GM23338 (cell line): ENCODE measurements around the gene SLCO4A1. TPM values are rescaled to one million over a fixed set of nuclear protein-coding genes. Genes with fewer than 3 reads are reported as not detected.

Source experiments
- ATAC-seq: fragments of 200-7000 bp; cut with Tn5 transposase; 3 replicates; pipeline ENCODE4 v1.9.1; 2020
- DNase-seq: peaks from one replicate; pipeline ENCODE4 v3.0.0-alpha.2; 2015; ENCODE audit warnings: low spot score
- H2AFZ ChIP-seq: fragments of 200-600 bp; sonication (generic); 2 replicates; pipeline ENCODE4 v1.8.0; 2016; ENCODE audit warnings: antibody characterized with exemption, mild to moderate bottlenecking, moderate library complexity
- H3F3A ChIP-seq: fragments of 200-600 bp; sonication (generic); replicated peaks from 2 replicates; pipeline ENCODE4 v1.8.0; 2017; ENCODE audit warnings: antibody characterized with exemption, mixed run types, low read depth
- H3K27ac ChIP-seq: fragments of 200-600 bp; sonication (generic); 2 replicates; pipeline ENCODE4 v1.6.1; 2016; ENCODE audit warnings: low read depth
- H3K27me3 ChIP-seq: fragments of 200-600 bp; sonication (generic); 2 replicates; pipeline ENCODE4 v1.8.0; 2016; ENCODE audit warnings: mild to moderate bottlenecking, mixed run types, moderate library complexity; ENCODE audit not compliant: insufficient read depth
- H3K36me3 ChIP-seq: fragments of 200-600 bp; sonication (generic); 2 replicates; pipeline ENCODE4 v1.8.0; 2016; ENCODE audit warnings: mild to moderate bottlenecking; ENCODE audit not compliant: insufficient read depth
- H3K4me1 ChIP-seq: fragments of 200-600 bp; sonication (generic); 2 replicates; pipeline ENCODE4 v1.8.0; 2016; ENCODE audit warnings: mild to moderate bottlenecking, moderate library complexity; ENCODE audit not compliant: insufficient read depth
- H3K4me2 ChIP-seq: fragments of 200-600 bp; sonication (generic); 2 replicates; pipeline ENCODE4 v1.7.1; 2017; ENCODE audit warnings: mixed run types
- H3K4me3 ChIP-seq: fragments of 200-600 bp; sonication (generic); 2 replicates; pipeline ENCODE4 v1.6.1; 2016; ENCODE audit warnings: mixed run types
- H3K79me2 ChIP-seq: fragments of 200-600 bp; sonication (generic); replicated peaks from 2 replicates; pipeline ENCODE4 v1.8.0; 2017; ENCODE audit warnings: mild to moderate bottlenecking; ENCODE audit not compliant: insufficient read depth
- H3K9me2 ChIP-seq: fragments of 200-600 bp; sonication (generic); 2 replicates; pipeline ENCODE4 v1.8.0; 2017; ENCODE audit not compliant: insufficient read depth
- H4K20me1 ChIP-seq: fragments of 200-600 bp; sonication (generic); replicated peaks from 2 replicates; pipeline ENCODE4 v1.8.0; 2017; ENCODE audit warnings: mild to moderate bottlenecking; ENCODE audit not compliant: insufficient read depth
- H3K27ac Mint-ChIP-seq: 2 replicates; pipeline ENCODE4 v1.8.0; 2020; ENCODE audit warnings: inconsistent platforms, mild to moderate bottlenecking, moderate library complexity, mixed read lengths
- H3K27me3 Mint-ChIP-seq: 3 replicates; pipeline ENCODE4 v1.8.0; 2022; ENCODE audit warnings: low read depth, mild to moderate bottlenecking, moderate library complexity, mixed read lengths, inconsistent platforms; ENCODE audit not compliant: insufficient read depth, poor library complexity
- H3K36me3 Mint-ChIP-seq: 3 replicates; pipeline ENCODE4 v1.8.0; 2021; ENCODE audit warnings: low read depth, mild to moderate bottlenecking, inconsistent platforms, moderate library complexity, mixed read lengths
- H3K4me1 Mint-ChIP-seq: 3 replicates; pipeline ENCODE4 v1.8.0; 2020; ENCODE audit warnings: mild to moderate bottlenecking, inconsistent platforms, mixed read lengths
- H3K4me3 Mint-ChIP-seq: 3 replicates; pipeline ENCODE4 v1.8.0; 2021; ENCODE audit warnings: moderate library complexity, mild to moderate bottlenecking, inconsistent platforms, mixed read lengths
- H3K9me3 Mint-ChIP-seq: 3 replicates; pipeline ENCODE4 v1.8.0; 2020; ENCODE audit warnings: moderate library complexity, mild to moderate bottlenecking, inconsistent platforms, mixed read lengths
- CREB1 ChIP-seq: fragments of 250-450 bp; sonication (Bioruptor Pico); IDR thresholded peaks from 2 replicates; pipeline ENCODE4 v1.5.0; 2020; ENCODE audit warnings: low read depth, mild to moderate bottlenecking, moderate library complexity
- CTCF ChIP-seq, 2 experiments: fragments of 200-600 bp in 1 of 2; sonication (generic) in 1 of 2; conservative IDR thresholded peaks; 2 replicates each; pipeline versions ENCODE4 v1.5.1 to v1.6.1; 2016 to 2017; ENCODE audit warnings: antibody characterized with exemption in 2 of 2, low read depth in 2 of 2, mild to moderate bottlenecking in 2 of 2, moderate library complexity in 1 of 2
- ETS1 ChIP-seq: IDR thresholded peaks from 2 replicates; pipeline ENCODE4 v1.6.1; 2016; ENCODE audit warnings: antibody characterized with exemption
- EZH2 ChIP-seq: fragments of 200-600 bp; sonication (generic); IDR thresholded peaks from one replicate; pipeline ENCODE4 v1.8.0; 2017; ENCODE audit warnings: antibody characterized with exemption, mild to moderate bottlenecking, low read depth; ENCODE audit not compliant: unreplicated experiment
- EZH2phosphoT487 ChIP-seq: fragments of 200-600 bp; sonication (generic); IDR thresholded peaks from one replicate; pipeline ENCODE4 v1.8.1; 2018; ENCODE audit warnings: antibody characterized with exemption; ENCODE audit not compliant: unreplicated experiment
- JUNB ChIP-seq: IDR thresholded peaks from one replicate; pipeline ENCODE4 v1.6.1; 2016; ENCODE audit warnings: antibody characterized with exemption; ENCODE audit not compliant: unreplicated experiment
- NANOG ChIP-seq: IDR thresholded peaks from 2 replicates; pipeline ENCODE4 v1.6.1; 2016; ENCODE audit warnings: antibody characterized with exemption, borderline replicate concordance
- POLR2AphosphoS5 ChIP-seq: IDR thresholded peaks from 2 replicates; pipeline ENCODE4 v1.6.1; 2016; ENCODE audit warnings: antibody characterized with exemption, low read depth
- REST ChIP-seq: IDR thresholded peaks from one replicate; pipeline ENCODE4 v1.6.1; 2018; ENCODE audit warnings: antibody characterized with exemption; ENCODE audit not compliant: unreplicated experiment
- STAT1 ChIP-seq: IDR thresholded peaks from one replicate; pipeline ENCODE4 v1.6.1; 2016; ENCODE audit warnings: antibody characterized with exemption; ENCODE audit not compliant: unreplicated experiment
- ZNF114 ChIP-seq: fragments of 250-450 bp; sonication (Bioruptor Pico); IDR thresholded peaks from 2 replicates; pipeline ENCODE4 v1.5.0; 2020; ENCODE audit warnings: mild to moderate bottlenecking, moderate library complexity
- ZNF331 ChIP-seq: fragments of 250-450 bp; sonication (Bioruptor Pico); IDR thresholded peaks from 2 replicates; pipeline ENCODE4 v1.5.0; 2020; ENCODE audit warnings: low read depth, mild to moderate bottlenecking, moderate library complexity
- ZNF462 ChIP-seq: fragments of 250-450 bp; sonication (Bioruptor Pico); IDR thresholded peaks from 2 replicates; pipeline ENCODE4 v1.5.0; 2020; ENCODE audit warnings: mild to moderate bottlenecking, moderate library complexity
- polyA plus RNA-seq: library from polyadenylated mRNA; unstranded; fragments of >200 nt; fragmentation: Nextera tagmentation; extraction: Ambion mirVana; gene quantifications from 2 replicates; pipeline ENCODE4 v1.2.1, GENCODE V29; 2016
- total RNA-seq: library from RNA; depleted of rRNA; stranded (reverse); fragments of >200 nt; shearing (Covaris generic); gene quantifications from 2 replicates; pipeline ENCODE4 v1.2.3, GENCODE V29; 2014

SLCO4A1 gene
- total and polyA plus RNA-seq, 2 experiments from 2014 or later, result 28.5 to 41.6 TPM

GRCh38 chr20:62686869-62687830 lies 44.8 kb downstream of the SLCO4A1 start:
- Histone ChIP-seq H2AFZ (no peak overlapping the region), H3F3A (no peaks in the 10 kb centered on the region), H3K4me2 (no peak overlapping the region), H3K9me2 (no peaks in the 10 kb centered on the region), H3K27me3 (no peaks in the 10 kb centered on the region), H3K27ac (no peak overlapping the region), H3K79me2 (no peaks in the 10 kb centered on the region), H3K4me1 (no peaks in the 10 kb centered on the region), H3K36me3 (no peaks in the 10 kb centered on the region), H4K20me1 (no peaks in the 10 kb centered on the region), H3K4me3 (no peak overlapping the region)
- TF ChIP-seq ZNF114 (CRISPR knock-in tag) (no peak), STAT1 (no peak), EZH2phosphoT487 (no peak), CREB1 (CRISPR knock-in tag) (no peak), POLR2AphosphoS5 (no peak), ZNF462 (CRISPR knock-in tag) (no peak), EZH2 (no peak), JUNB (no peak), ETS1 (no peak), NANOG (no peak), CTCF (conservative IDR thresholded peaks at IDR 0.05; ENCODE audit: low read depth in 2 of 2) (no peak), ZNF331 (CRISPR knock-in tag) (no peak), REST (no peak)
- H3K4me1 Mint-ChIP-seq, result peaks cover 16% of the 10 kb centered on the region
- H3K4me3 Mint-ChIP-seq, result no peak overlapping the region
- no peak overlapping the region for H3K27ac Mint-ChIP-seq
- ATAC-seq (no peak), DNase-seq (no peak)
- H3K27me3 Mint-ChIP-seq, result peaks cover 17% of the 10 kb centered on the region
- no peaks in the 10 kb centered on the region for H3K36me3 Mint-ChIP-seq
- no peaks in the 10 kb centered on the region for H3K9me3 Mint-ChIP-seq
